ENCODE measurements around the gene MAN1A1.

MAN1A1 gene

GRCh38 chr6:119345114-119345513 lies 4.4 kb downstream of the MAN1A1 start:
- no peak for DNase-seq

GRCh38 chr6:119344306-119344705 lies 5.3 kb downstream of the MAN1A1 start:
- no peak for DNase-seq

GRCh38 chr6:119343573-119344146 lies 5.9 kb downstream of the MAN1A1 start:
- DNase-seq: no peak

GRCh38 chr6:119343167-119343566 lies 6.4 kb downstream of the MAN1A1 start:
- no peak for DNase-seq

GRCh38 chr6:119342430-119342829 lies 7.1 kb downstream of the MAN1A1 start:
- DNase-seq: no peak

GRCh38 chr6:119340796-119341487 lies 8.6 kb downstream of the MAN1A1 start:
- no peak for DNase-seq

GRCh38 chr6:119339941-119340456 lies 9.6 kb downstream of the MAN1A1 start:
- DNase-seq: no peak

- no peak for DNase-seq
Observed at GRCh38 chr6:119337762-119338161, 11.8 kb downstream of the MAN1A1 start.

- no peak for DNase-seq
Observed at GRCh38 chr6:119337252-119337651, 12.3 kb downstream of the MAN1A1 start.

- DNase-seq: no peak
Observed at GRCh38 chr6:119334535-119335264, 14.9 kb downstream of the MAN1A1 start.

GRCh38 chr6:119333707-119334295 lies 15.8 kb downstream of the MAN1A1 start:
- DNase-seq: no peak

- DNase-seq: no peak
Observed at GRCh38 chr6:119333063-119333609, 16.4 kb downstream of the MAN1A1 start.

GRCh38 chr6:119331663-119332286 lies 17.8 kb downstream of the MAN1A1 start:
- no peak for DNase-seq

- DNase-seq: no peak
Observed at GRCh38 chr6:119330520-119331113, 18.9 kb downstream of the MAN1A1 start.

GRCh38 chr6:119329794-119330180 lies 19.8 kb downstream of the MAN1A1 start:
- no peak for DNase-seq

GRCh38 chr6:119328892-119329793 lies 20.4 kb downstream of the MAN1A1 start:
- DNase-seq: no peak

- no peak for DNase-seq
Observed at GRCh38 chr6:119328254-119328653, 21.3 kb downstream of the MAN1A1 start.

GRCh38 chr6:119327810-119328209 lies 21.8 kb downstream of the MAN1A1 start:
- DNase-seq: no peak

GRCh38 chr6:119326291-119327005 lies 23.1 kb downstream of the MAN1A1 start:
- DNase-seq: no peak

GRCh38 chr6:119325559-119326265 lies 23.8 kb downstream of the MAN1A1 start:
- no peak for DNase-seq
